Activated T-helper 1 cell treated with Interleukin-2 at 50 U/mL for 16 hours (primary cell): Measurements from ENCODE around the gene USP49.
"Not testable (repeated sequence)": the region's sequence is repeated elsewhere in the genome, so short reads cannot be mapped to it uniquely, and the experiment has no call there.

Source experiments
- DNase-seq: peaks from one replicate; pipeline ENCODE4 v3.0.0-alpha.2; 2020; ENCODE audit warnings: low read depth

The USP49 gene

GRCh38 chr6:41895300-41896233, at the start of gene USP49:
Gene USP49, minus strand, starts transcription at chr6:41895375. Its CDS starts 88,392 bp downstream, at chr6:41806983.
- DNase-seq, result peak; percentile 79

- DNase-seq, result no peak
Observed at GRCh38 chr6:41943456-41943855, 48.3 kb upstream of the USP49 start.

DNA sequence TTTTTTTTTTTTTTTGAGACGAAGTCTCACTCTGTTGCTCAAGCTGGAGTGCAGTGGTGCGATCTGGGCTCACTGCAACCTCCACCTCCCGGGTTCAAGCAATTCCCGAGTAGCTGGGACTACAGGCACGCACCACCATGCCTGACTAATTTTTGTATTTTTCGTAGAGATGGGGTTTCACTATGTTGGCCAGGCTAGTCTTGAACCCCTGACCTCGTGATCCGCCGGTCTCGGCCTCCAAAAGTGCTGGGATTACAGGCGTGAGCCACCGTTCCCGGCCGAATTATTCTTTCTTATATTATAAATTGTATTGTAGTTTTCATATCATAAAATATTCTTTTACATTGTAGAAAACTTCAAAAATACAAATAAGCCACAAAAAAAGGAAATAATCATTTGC, 47.7 kb upstream of the USP49 start:
- DNase-seq, result not testable (repeated sequence)

DNA sequence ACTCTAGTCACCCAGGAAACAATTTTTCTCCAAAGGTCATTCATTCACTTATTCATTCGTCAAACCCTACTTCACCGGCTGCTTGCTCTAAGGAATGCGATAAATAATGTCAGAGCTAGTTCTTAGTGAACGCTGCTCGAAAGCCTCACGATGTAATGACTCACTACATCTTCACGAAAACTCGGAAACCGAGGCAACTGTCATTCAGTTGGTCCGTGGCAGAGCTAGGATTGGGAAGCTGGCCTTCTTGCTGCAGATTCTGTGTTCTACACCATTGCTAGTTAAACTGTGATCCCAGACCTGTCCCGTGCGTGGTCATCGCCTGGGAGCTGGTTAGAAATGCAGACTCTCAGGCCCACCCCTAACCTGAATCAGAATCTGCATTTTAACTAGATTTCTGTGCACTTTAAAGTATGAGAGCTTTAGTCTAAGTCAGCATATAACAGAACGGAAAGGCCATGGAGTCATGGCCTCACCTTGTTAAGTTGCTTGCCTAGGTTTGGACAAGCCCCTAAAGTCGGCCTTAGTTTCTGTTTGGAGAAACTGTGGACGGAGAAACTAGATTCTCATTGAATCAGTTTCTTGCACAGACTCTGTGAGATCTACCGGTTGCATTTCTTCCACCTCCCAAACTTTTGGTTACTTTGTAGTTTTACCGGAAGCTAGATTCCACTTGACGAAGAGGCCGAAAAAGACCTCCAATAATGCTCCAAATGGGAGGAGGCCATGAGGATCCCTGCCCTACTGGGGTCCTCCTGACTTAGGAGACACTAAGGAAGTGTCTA, 47.1 kb upstream of the USP49 start:
- no peak for DNase-seq

GRCh38 chr6:41941280-41942066, 46.3 kb upstream of the USP49 start, which contains the start of gene CCND3:
Gene CCND3, minus strand, starts transcription at chr6:41941808. Its CDS starts 159 bp downstream, at chr6:41941649.
- DNase-seq, result peak; percentile 76

- peak; percentile 43 for DNase-seq
Observed at GRCh38 chr6:41940759-41941279, 45.6 kb upstream of the USP49 start.

DNA sequence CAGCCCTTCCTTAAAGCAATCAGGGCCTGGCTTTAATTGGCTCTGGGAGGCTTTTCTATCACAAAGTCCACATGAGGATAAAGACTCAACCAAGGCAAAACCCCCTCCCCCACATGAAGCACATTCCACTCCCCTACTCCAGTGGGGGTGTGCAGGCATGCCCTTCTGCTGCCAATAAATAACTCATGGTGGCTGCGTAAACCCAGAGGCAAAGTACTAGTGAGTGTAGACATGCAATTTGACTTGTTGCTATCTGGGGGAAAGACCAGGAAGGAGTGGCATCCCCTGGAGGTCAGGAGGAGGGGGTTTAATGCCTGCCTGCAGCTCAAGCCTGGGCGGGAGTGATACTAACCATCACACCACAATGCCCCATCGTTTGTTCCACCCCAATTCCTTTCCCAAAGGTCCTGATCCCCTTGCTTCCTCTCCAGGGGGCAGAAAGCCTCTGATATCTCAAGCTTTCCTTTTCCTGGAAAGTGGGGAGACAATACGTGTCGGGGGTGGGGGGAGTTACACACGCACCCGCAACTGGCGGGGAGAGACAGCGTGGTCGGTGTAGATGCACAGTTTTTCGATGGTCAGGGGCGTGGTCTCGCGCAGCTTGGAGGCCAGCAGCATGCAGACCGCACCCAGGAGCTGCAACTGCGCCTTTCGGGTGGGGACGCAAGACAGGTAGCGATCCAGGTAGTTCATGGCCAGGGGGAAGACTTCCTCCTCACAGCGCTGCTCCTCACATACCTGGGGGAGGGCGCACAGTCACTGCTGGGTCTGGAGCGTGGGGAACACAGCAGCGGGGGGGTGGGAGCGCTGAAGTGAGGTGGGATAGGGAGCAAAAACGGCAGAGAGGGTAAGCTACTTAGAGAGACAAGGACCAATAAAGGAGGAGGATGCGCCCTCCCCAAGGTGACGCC, 44.9 kb upstream of the USP49 start:
- DNase-seq, result no peak

GRCh38 chr6:41939176-41939847, 44.1 kb upstream of the USP49 start:
- DNase-seq, result no peak

- DNase-seq, result no peak
Observed at GRCh38 chr6:41938590-41939175, 43.5 kb upstream of the USP49 start.

- peak; percentile 52 for DNase-seq
Observed at GRCh38 chr6:41937861-41938574, 42.8 kb upstream of the USP49 start.

DNA sequence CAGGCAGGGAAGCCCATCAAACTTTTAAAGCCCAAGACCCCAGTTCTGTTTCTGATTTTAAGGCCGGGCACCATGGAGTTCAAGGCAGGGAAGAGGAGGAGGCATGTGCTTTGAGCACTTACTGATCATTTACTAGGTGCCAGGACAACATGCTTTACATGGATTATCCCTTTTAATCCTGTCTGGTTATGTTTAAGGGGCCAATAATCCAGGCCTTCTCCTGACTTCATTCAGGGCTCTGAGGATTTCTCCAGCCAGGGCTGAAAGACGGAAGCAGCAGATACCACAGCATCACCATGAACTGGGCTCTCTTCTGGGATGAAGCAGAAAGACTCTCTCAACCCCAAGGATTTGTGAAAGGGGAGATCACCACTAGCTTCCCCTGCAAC, 42.3 kb upstream of the USP49 start:
- no peak for DNase-seq

DNA sequence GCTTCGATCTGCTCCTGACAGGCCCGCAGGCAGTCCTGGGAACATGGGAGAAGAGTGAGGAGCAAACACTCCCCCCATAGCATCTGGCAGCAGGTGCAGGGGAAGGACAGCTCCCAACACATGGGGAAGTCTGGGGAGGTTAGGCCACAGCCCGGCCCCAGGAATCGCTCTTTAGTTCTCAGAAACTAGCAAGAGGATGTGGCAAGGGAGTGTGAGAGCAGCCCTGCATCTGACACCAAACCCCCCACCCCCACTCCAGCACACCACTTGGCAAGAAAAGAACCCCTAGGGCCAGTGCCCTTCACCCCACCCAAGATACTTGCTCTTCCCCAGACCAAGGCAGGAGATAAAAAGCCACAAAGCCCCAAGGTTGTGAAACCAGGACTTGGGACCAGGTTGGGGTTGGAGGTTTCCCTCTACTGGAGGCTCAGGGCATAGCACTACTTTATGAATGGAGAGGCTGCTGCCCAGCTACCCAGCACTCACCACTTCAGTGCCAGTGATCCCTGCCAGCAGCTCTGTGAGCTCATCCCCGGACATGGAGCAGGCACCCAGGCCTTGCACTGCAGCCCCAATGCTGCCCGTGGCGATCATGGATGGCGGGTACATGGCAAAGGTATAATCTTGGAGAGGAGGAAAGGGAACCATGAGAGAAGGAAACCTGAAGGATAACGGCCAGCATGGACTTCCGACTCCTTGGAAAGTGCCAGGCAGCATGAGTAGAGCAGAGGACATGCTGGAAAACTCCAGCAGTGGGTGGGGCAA, 41.1 kb upstream of the USP49 start:
- DNase-seq, result peak; percentile 68

DNA sequence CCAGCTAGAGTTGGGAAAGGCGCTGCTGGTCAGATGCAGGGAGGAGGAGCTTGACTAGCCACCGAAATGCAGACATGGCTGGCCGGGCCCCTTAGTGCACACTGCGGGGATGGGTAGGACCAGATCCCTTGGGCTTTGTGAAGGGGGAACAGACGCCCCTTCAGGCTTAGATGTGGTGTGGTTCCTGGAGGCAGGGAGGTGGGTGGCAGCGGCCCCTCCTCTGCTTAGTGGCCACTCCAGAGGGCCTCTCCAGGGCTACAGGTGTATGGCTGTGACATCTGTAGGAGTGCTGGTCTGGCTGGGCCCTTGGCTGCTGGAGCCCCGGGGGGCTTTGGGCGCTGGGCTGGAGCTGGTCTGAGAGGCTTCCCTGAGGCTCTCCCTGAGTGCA, 40.5 kb upstream of the USP49 start:
- DNase-seq, result no peak

DNA sequence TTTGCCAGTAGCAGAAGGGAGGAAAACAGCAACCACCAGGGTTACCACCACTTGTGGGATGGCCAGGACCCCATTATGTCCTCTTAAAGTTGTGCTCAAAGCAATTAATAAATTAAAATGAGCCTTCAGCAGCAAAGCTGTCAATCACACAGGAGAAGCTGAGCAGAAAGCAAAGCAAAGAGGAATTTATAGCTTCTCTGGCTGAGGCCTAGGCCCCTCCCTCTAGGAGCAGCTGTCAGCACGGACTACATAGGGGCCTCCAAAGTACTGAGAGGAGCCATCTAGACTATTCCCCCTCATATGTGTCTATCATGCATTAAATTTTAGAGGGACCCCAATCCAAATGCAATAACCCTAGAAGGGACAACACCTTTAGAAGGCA, 40.0 kb upstream of the USP49 start:
- DNase-seq, result no peak

DNA sequence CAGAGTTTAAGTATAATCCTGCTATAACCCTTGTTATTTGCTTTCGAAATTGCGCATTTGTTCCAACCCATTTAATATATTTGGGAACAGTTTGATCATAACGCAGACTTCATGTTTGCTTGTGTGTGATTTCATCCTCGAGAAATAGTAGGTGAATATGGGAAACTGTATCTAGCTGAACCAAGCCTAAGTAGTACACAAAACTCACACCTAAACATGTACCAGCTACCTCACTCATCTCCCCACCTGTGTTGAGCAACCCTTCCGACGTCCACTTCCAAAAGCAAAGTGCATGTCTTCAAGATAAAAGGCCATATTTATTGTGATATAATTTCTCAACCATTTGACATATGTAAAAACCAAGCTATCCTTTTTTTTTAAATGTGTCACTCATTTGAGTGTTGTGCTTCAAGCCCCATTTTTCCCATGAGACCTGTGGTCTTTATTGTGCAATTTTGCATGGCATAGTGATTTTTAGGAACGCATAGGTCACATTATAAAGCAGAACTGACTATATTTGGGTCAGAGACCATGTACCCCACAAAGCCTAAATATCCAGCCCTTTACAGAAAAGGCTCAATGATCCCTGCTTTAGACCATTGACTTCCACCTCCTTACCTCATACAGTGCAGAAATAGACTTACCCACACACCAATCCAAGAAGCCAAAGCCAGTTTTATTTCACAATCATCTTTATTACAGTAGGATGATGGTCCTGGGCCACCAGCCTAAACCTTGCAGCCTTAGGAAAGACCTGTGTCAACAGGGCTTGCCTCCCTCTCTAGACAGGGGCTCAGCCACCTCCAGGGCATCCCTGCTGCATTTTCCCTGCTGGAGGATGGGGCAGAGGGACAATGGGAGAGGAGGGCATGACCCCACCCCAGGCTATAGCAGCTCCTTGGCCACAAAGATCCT, 39.4 kb upstream of the USP49 start:
- no peak for DNase-seq

GRCh38 chr6:41932378-41932777, 37.2 kb upstream of the USP49 start:
- no peak for DNase-seq

GRCh38 chr6:41931792-41932191, 36.6 kb upstream of the USP49 start:
- DNase-seq, result no peak
